ENCODE results near the gene SGMS1.

Gene SGMS1

DNA sequence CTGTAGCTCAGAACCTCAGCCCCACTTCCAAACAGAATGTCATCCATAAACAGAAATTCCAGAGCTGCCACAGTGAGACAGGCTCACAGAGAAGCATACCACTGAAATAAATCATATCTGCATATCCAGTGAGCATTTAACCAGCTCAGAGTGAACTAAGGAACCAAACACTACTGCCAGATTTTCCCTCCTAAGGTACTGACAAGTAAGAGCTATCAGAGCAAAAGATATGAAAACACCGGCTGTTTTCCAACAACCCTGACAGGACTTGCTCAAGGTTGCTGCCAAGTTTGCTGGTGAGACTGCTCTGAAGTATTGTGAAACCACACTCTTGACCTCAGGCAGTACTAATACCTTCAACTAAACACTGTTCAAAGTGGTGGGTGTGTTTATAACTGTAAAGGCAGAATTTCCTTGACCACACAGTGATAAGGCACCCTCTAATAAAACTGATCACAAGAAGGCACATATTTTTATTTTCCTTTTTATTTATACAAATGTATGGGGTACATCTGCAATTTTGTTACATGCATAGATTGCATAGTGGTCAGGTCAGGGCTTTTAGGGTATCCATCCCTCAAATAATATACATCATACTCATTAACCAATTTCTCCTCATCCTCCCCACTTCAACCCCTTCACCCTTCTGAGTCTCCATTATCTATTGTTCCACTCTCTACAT is 18.3 kb downstream of the SGMS1 start:
- no peak overlapping the region for H3K4ac ChIP-seq (ENCODE audit: low read length)
- no peak overlapping the region for H3K27ac ChIP-seq (replicated peaks; ENCODE audit: low read length)
- no peak overlapping the region for H3K4me3 ChIP-seq (ENCODE audit: low read length in 2 of 2)
- no peak overlapping the region for H4K91ac ChIP-seq (ENCODE audit: low read depth, low read length, poor library complexity)
- H2BK15ac ChIP-seq (ENCODE audit: low read length) = no peak overlapping the region
- no peak overlapping the region for H3K18ac ChIP-seq (ENCODE audit: low read length)
- no peaks in the 10 kb centered on the region for H3K27me3 ChIP-seq (ENCODE audit: control insufficient read depth in 3 of 3, insufficient read depth in 3 of 3, low read depth in 1 of 3, low read length in 3 of 3)
- H4K8ac ChIP-seq (ENCODE audit: low read depth, low read length) = no peak overlapping the region
- H3K79me1 ChIP-seq (ENCODE audit: low read depth, low read length) = no peaks in the 10 kb centered on the region
- H3K14ac ChIP-seq (ENCODE audit: low read length) = no peak overlapping the region
- no peak for DNase-seq (ENCODE audit: low spot score)
- H3K9ac ChIP-seq (ENCODE audit: low read depth, low read length, poor library complexity) = no peak overlapping the region
- no peak overlapping the region for H2BK5ac ChIP-seq (ENCODE audit: low read length)
- no peak overlapping the region for H3K4me2 ChIP-seq (ENCODE audit: insufficient read depth, low read length, poor library complexity, severe bottlenecking)
- H2AFZ ChIP-seq (ENCODE audit: low read length) = no peak overlapping the region
- H2BK12ac ChIP-seq (ENCODE audit: low read length) = no peak overlapping the region
- no peaks in the 10 kb centered on the region for H3K4me1 ChIP-seq (ENCODE audit: control insufficient read depth in 2 of 2, insufficient read depth in 1 of 2, low read depth in 1 of 2, low read length in 2 of 2)
- no peak overlapping the region for H2AK5ac ChIP-seq (ENCODE audit: low read depth, low read length)
- no peaks in the 10 kb centered on the region for H3K36me3 ChIP-seq (replicated peaks in 1 of 2; ENCODE audit: control insufficient read depth in 2 of 2, insufficient read depth in 2 of 2, low read length in 2 of 2)
- no peaks in the 10 kb centered on the region for H3K9me3 ChIP-seq (replicated peaks in 1 of 2; ENCODE audit: control insufficient read depth in 2 of 2, insufficient read depth in 1 of 2, low read depth in 1 of 2, low read length in 2 of 2)
- no peak overlapping the region for H3K23ac ChIP-seq (ENCODE audit: low read depth, low read length, poor library complexity)
- H2BK120ac ChIP-seq (ENCODE audit: low read depth, low read length) = no peak overlapping the region
- no CpG with 5 or more reads among the region's 1 CpG for WGBS, 2 donors (ENCODE audit: extremely low coverage in 2 of 2, insufficient read length in 2 of 2, insufficient replicate concordance in 1 of 2)

DNA sequence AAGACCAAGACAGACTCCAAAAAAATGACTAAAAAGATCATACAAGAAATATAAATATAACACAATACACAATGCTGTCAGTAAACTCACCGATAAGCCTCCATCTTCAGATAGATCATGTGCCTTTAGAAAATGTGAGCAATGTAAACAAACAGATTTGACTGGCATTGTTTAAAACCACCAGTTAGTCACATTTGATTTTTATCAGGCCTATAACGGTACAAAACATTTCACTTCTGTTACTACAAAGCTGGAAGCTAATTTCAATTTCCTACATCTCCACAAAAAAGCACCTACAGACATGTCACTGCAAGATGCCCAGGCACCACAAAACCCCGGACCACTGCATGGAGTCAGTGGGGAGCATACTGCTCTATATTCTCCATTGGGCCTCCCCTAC is 18.9 kb downstream of the SGMS1 start:
- Histone ChIP-seq H2BK15ac (ENCODE audit: low read length) (no peak overlapping the region), H2BK5ac (ENCODE audit: low read length) (no peak overlapping the region), H3K4ac (ENCODE audit: low read length) (no peak overlapping the region), H2AFZ (ENCODE audit: low read length) (no peak overlapping the region), H3K4me1 (ENCODE audit: control insufficient read depth in 2 of 2, insufficient read depth in 1 of 2, low read depth in 1 of 2, low read length in 2 of 2) (no peaks in the 10 kb centered on the region), H3K4me3 (ENCODE audit: low read length in 2 of 2) (no peak overlapping the region), H2BK12ac (ENCODE audit: low read length) (no peak overlapping the region), H3K36me3 (replicated peaks in 1 of 2; ENCODE audit: control insufficient read depth in 2 of 2, insufficient read depth in 2 of 2, low read length in 2 of 2) (no peaks in the 10 kb centered on the region), H3K4me2 (ENCODE audit: insufficient read depth, low read length, poor library complexity, severe bottlenecking) (no peak overlapping the region), H3K27me3 (ENCODE audit: control insufficient read depth in 3 of 3, insufficient read depth in 3 of 3, low read depth in 1 of 3, low read length in 3 of 3) (no peaks in the 10 kb centered on the region), H3K79me1 (ENCODE audit: low read depth, low read length) (no peaks in the 10 kb centered on the region), H3K9me3 (replicated peaks in 1 of 2; ENCODE audit: control insufficient read depth in 2 of 2, insufficient read depth in 1 of 2, low read depth in 1 of 2, low read length in 2 of 2) (no peaks in the 10 kb centered on the region), H4K8ac (ENCODE audit: low read depth, low read length) (no peak overlapping the region), H3K27ac (replicated peaks; ENCODE audit: low read length) (no peak overlapping the region), H2BK120ac (ENCODE audit: low read depth, low read length) (no peak overlapping the region), H3K18ac (ENCODE audit: low read length) (no peak overlapping the region), H3K14ac (ENCODE audit: low read length) (no peak overlapping the region), H3K23ac (ENCODE audit: low read depth, low read length, poor library complexity) (no peak overlapping the region), H3K9ac (ENCODE audit: low read depth, low read length, poor library complexity) (no peak overlapping the region), H4K91ac (ENCODE audit: low read depth, low read length, poor library complexity) (no peak overlapping the region), H2AK5ac (ENCODE audit: low read depth, low read length) (no peak overlapping the region)
- DNase-seq (ENCODE audit: low spot score) = no peak
- no CpG with 5 or more reads among the region's 3 CpGs for WGBS, 2 donors (ENCODE audit: extremely low coverage in 2 of 2, insufficient read length in 2 of 2, insufficient replicate concordance in 1 of 2)

DNA sequence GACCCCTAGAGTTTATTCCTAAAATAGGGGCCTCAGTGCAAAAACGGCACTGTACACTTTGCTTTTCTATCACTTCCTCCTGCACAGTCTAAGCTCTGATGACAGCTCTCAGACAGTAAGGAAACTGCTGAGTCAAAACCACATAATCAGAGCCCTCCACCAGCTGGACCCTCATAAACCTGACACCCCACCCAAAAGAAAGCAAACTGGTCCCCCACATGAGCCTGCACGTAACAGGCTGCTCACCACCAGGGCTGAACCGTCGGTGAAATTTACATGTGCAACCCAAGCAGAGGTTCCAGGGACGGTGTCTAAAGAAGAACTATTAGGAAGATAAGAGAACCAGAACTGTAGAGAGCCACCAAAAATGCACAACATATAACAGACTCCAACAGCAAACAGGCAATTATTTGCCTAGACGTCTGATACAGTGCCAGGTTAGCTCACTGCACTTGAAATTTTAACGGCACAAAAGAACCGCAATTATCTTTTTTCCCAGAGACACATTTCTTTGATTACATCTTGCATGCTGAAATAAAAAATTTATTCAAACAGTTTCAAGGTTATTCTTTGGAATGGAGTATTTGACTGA is 19.6 kb downstream of the SGMS1 start:
- Histone ChIP-seq H2BK5ac (ENCODE audit: low read length) (no peak overlapping the region), H3K79me1 (ENCODE audit: low read depth, low read length) (no peaks in the 10 kb centered on the region), H3K27ac (replicated peaks; ENCODE audit: low read length) (no peak overlapping the region), H3K27me3 (ENCODE audit: control insufficient read depth in 3 of 3, insufficient read depth in 3 of 3, low read depth in 1 of 3, low read length in 3 of 3) (no peaks in the 10 kb centered on the region), H2BK120ac (ENCODE audit: low read depth, low read length) (no peak overlapping the region), H2BK15ac (ENCODE audit: low read length) (no peak overlapping the region), H3K4me3 (ENCODE audit: low read length in 2 of 2) (no peak overlapping the region), H2AFZ (ENCODE audit: low read length) (no peak overlapping the region), H3K14ac (ENCODE audit: low read length) (no peak overlapping the region), H4K8ac (ENCODE audit: low read depth, low read length) (no peak overlapping the region), H3K9ac (ENCODE audit: low read depth, low read length, poor library complexity) (no peak overlapping the region), H3K4me1 (ENCODE audit: control insufficient read depth in 2 of 2, insufficient read depth in 1 of 2, low read depth in 1 of 2, low read length in 2 of 2) (no peaks in the 10 kb centered on the region), H3K18ac (ENCODE audit: low read length) (no peak overlapping the region), H3K4ac (ENCODE audit: low read length) (no peak overlapping the region), H2AK5ac (ENCODE audit: low read depth, low read length) (no peak overlapping the region), H2BK12ac (ENCODE audit: low read length) (no peak overlapping the region), H4K91ac (ENCODE audit: low read depth, low read length, poor library complexity) (no peak overlapping the region), H3K4me2 (ENCODE audit: insufficient read depth, low read length, poor library complexity, severe bottlenecking) (no peak overlapping the region), H3K23ac (ENCODE audit: low read depth, low read length, poor library complexity) (no peak overlapping the region), H3K9me3 (replicated peaks in 1 of 2; ENCODE audit: control insufficient read depth in 2 of 2, insufficient read depth in 1 of 2, low read depth in 1 of 2, low read length in 2 of 2) (no peaks in the 10 kb centered on the region), H3K36me3 (replicated peaks in 1 of 2; ENCODE audit: control insufficient read depth in 2 of 2, insufficient read depth in 2 of 2, low read length in 2 of 2) (no peaks in the 10 kb centered on the region)
- no CpG with 5 or more reads among the region's 8 CpGs for WGBS, 2 donors (ENCODE audit: extremely low coverage in 2 of 2, insufficient read length in 2 of 2, insufficient replicate concordance in 1 of 2)
- DNase-seq (ENCODE audit: low spot score) = no peak

DNA sequence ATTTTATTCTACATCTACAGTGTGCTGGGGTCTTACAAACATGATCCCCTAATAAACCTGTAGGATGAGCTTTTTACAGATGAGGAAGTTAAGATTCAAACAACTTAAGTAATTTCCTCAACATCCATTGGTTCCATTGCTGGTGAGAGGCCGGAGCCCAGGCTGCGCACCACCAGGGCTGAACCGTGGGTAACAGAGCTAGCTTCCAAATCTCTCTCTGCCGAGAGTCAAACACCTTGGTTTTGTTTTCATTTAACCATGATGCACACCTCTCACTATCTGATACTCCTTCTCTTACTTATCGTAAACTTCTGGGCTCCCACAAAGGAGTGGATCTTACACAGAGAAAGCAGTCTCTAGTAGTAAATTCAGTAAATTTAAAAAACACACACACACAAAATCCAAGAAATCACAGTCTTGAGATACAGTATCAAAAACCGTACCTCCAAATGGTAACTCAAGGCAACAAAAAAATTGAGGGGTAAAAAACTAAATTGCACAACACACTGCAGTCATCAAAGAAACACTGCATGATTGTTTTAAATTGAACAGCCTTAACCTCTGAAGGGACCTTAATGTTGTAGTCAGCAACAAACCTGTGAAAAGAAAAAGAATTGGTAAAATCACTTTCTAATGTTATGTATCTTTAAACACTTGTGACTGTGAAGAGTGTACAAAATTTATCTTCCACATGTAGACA is 20.5 kb downstream of the SGMS1 start:
- no peaks in the 10 kb centered on the region for H3K27me3 ChIP-seq (ENCODE audit: control insufficient read depth in 3 of 3, insufficient read depth in 3 of 3, low read depth in 1 of 3, low read length in 3 of 3)
- H3K4me2 ChIP-seq (ENCODE audit: insufficient read depth, low read length, poor library complexity, severe bottlenecking) = no peak overlapping the region
- H4K91ac ChIP-seq (ENCODE audit: low read depth, low read length, poor library complexity) = no peak overlapping the region
- no peaks in the 10 kb centered on the region for H3K36me3 ChIP-seq (replicated peaks in 1 of 2; ENCODE audit: control insufficient read depth in 2 of 2, insufficient read depth in 2 of 2, low read length in 2 of 2)
- no peaks in the 10 kb centered on the region for H3K4me1 ChIP-seq (ENCODE audit: control insufficient read depth in 2 of 2, insufficient read depth in 1 of 2, low read depth in 1 of 2, low read length in 2 of 2)
- H4K8ac ChIP-seq (ENCODE audit: low read depth, low read length) = no peak overlapping the region
- no peak overlapping the region for H2AFZ ChIP-seq (ENCODE audit: low read length)
- no peaks in the 10 kb centered on the region for H3K79me1 ChIP-seq (ENCODE audit: low read depth, low read length)
- WGBS, 2 donors (ENCODE audit: extremely low coverage in 2 of 2, insufficient read length in 2 of 2, insufficient replicate concordance in 1 of 2) = no CpG with 5 or more reads among the region's 6 CpGs
- H3K4me3 ChIP-seq (ENCODE audit: low read length in 2 of 2) = no peak overlapping the region
- H3K4ac ChIP-seq (ENCODE audit: low read length) = no peak overlapping the region
- H2BK15ac ChIP-seq (ENCODE audit: low read length) = no peak overlapping the region
- H2AK5ac ChIP-seq (ENCODE audit: low read depth, low read length) = no peak overlapping the region
- no peak overlapping the region for H2BK120ac ChIP-seq (ENCODE audit: low read depth, low read length)
- no peak overlapping the region for H2BK12ac ChIP-seq (ENCODE audit: low read length)
- no peak overlapping the region for H3K23ac ChIP-seq (ENCODE audit: low read depth, low read length, poor library complexity)
- H3K14ac ChIP-seq (ENCODE audit: low read length) = no peak overlapping the region
- DNase-seq (ENCODE audit: low spot score) = no peak
- H3K18ac ChIP-seq (ENCODE audit: low read length) = no peak overlapping the region
- H2BK5ac ChIP-seq (ENCODE audit: low read length) = no peak overlapping the region
- no peaks in the 10 kb centered on the region for H3K9me3 ChIP-seq (replicated peaks in 1 of 2; ENCODE audit: control insufficient read depth in 2 of 2, insufficient read depth in 1 of 2, low read depth in 1 of 2, low read length in 2 of 2)
- no peak overlapping the region for H3K9ac ChIP-seq (ENCODE audit: low read depth, low read length, poor library complexity)
- no peak overlapping the region for H3K27ac ChIP-seq (replicated peaks; ENCODE audit: low read length)
